Progenitor cell of endocrine pancreas (in vitro differentiated cells): ENCODE data around the gene ANKRD17. TPM values are rescaled to one million over a fixed set of nuclear protein-coding genes. Genes with fewer than 3 reads are reported as not detected.

Source experiments
- DNase-seq: peaks from one replicate; pipeline ENCODE4 v3.0.0; 2021; ENCODE audit warnings: low spot score; ENCODE audit not compliant: unreplicated experiment
- H3K27ac Mint-ChIP-seq: 2 replicates; pipeline ENCODE4 v1.8.0; 2021; ENCODE audit warnings: mild to moderate bottlenecking, moderate library complexity, mixed read lengths
- H3K27me3 Mint-ChIP-seq: 2 replicates; pipeline ENCODE4 v1.8.0; 2021; ENCODE audit warnings: mixed read lengths
- H3K36me3 Mint-ChIP-seq: 2 replicates; pipeline ENCODE4 v1.8.0; 2022; ENCODE audit warnings: mixed read lengths; ENCODE audit not compliant: insufficient read depth
- H3K4me1 Mint-ChIP-seq: 2 replicates; pipeline ENCODE4 v1.8.0; 2021; ENCODE audit warnings: low read depth, mixed read lengths
- H3K4me3 Mint-ChIP-seq: 2 replicates; pipeline ENCODE4 v1.8.0; 2021; ENCODE audit warnings: low read depth, mild to moderate bottlenecking, moderate library complexity, mixed read lengths
- H3K9me3 Mint-ChIP-seq: 2 replicates; pipeline ENCODE4 v1.8.0; 2021; ENCODE audit warnings: low read depth, mixed read lengths
- total RNA-seq: library from RNA; stranded (reverse); gene quantifications from 2 replicates; pipeline ENCODE4 v1.2.1, GENCODE V29; 2021
- TF ChIP-seq, protein P1 (sequence below): fragments of 200-600 bp; sonication (generic); IDR thresholded peaks from one replicate; pipeline ENCODE4 v1.5.0; 2021; ENCODE audit warnings: antibody characterized with exemption, mild to moderate bottlenecking; ENCODE audit not compliant: unreplicated experiment

The ANKRD17 gene
- total RNA-seq, 1 donor from 2014 or later = 90.8 TPM

DNA sequence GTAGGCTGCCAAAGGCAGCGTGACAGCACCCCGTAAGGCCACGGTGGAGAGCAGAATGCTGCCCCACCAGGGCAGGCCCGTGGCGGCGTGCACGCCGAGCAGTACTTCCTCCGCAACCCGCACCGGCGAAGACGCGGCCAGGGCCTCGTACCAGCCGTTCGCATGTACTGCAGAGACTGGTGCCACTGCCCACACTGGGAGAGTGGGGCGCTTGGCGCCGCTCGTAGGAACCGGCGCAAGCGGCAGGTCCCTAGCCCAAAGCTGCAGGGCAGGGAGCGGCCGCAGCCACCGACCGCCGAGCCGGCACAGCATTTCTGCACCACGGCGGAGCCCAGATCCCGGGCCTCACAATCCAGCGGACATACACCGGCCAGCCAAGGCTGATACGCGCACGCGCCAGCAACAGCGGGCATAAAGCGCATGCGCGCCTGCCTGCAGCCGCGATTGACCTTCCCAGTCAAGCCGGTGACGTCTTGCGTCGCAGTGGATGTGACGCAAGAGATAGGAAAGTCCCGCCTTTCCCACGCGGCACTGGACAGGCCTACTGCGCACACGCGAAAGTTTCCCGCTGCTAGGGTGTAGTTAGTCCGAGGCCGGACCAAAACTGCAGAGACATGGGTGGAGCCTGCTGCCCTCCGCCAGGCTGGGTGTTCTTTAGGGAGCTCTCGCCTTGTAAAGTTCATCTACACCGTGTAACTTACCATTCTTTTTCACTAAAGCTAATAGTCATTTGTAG, 189.1 kb downstream of the ANKRD17 start, which contains the start of gene COX18:
COX18 (minus strand) TSS at position 379 of the 736 bp plus-strand sequence; CDS start at position 312, 67 bp downstream.
- no peaks in the 10 kb centered on the region for H3K27me3 Mint-ChIP-seq
- peak within 1 kb of the TSS; percentile 94 for H3K4me3 Mint-ChIP-seq
- TF ChIP-seq, protein P1, sequence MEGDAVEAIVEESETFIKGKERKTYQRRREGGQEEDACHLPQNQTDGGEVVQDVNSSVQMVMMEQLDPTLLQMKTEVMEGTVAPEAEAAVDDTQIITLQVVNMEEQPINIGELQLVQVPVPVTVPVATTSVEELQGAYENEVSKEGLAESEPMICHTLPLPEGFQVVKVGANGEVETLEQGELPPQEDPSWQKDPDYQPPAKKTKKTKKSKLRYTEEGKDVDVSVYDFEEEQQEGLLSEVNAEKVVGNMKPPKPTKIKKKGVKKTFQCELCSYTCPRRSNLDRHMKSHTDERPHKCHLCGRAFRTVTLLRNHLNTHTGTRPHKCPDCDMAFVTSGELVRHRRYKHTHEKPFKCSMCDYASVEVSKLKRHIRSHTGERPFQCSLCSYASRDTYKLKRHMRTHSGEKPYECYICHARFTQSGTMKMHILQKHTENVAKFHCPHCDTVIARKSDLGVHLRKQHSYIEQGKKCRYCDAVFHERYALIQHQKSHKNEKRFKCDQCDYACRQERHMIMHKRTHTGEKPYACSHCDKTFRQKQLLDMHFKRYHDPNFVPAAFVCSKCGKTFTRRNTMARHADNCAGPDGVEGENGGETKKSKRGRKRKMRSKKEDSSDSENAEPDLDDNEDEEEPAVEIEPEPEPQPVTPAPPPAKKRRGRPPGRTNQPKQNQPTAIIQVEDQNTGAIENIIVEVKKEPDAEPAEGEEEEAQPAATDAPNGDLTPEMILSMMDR = peak; percentile 28
- peaks cover 11% of the 10 kb centered on the region for H3K4me1 Mint-ChIP-seq
- peak within 1 kb of the TSS; percentile 98 for H3K27ac Mint-ChIP-seq
- peak; percentile 93 for DNase-seq
- H3K9me3 Mint-ChIP-seq = no peaks in the 10 kb centered on the region
- peaks cover 3% of the 10 kb centered on the region for H3K36me3 Mint-ChIP-seq

- peak overlapping the region; percentile 98 for H3K27ac Mint-ChIP-seq
- peaks cover 11% of the 10 kb centered on the region for H3K4me1 Mint-ChIP-seq
- H3K9me3 Mint-ChIP-seq = no peaks in the 10 kb centered on the region
- no peaks in the 10 kb centered on the region for H3K27me3 Mint-ChIP-seq
- no peak for DNase-seq
- H3K36me3 Mint-ChIP-seq = peaks cover 2% of the 10 kb centered on the region
- H3K4me3 Mint-ChIP-seq = peak overlapping the region; percentile 94
- TF ChIP-seq, protein P1 = no peak
These were observed 189.9 kb downstream of the ANKRD17 start for GRCh38 chr4:73068491-73069337.

DNA sequence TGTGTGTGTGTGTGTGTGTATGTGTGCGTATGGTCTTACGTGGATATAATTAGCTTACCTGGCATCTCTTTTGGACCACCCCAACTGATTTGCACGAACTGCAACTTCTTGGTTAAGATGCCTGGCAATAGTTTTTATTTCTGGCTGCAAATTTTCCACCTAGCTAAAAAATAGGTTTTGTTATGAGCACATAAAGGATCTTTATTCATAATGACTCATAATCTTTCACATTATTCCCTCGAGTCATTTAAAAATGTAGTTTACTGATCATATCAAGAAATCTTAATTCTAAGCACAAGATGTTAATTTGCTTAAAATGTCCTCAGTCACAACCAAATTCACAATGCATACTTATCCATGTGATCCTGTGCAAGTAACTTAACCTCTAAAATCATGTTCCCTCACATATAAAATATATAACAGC, 190.6 kb downstream of the ANKRD17 start:
- Mint-ChIP-seq H3K36me3 (peaks cover 5% of the 10 kb centered on the region), H3K9me3 (no peaks in the 10 kb centered on the region), H3K27ac (peak overlapping the region; percentile 98), H3K4me1 (peaks cover 11% of the 10 kb centered on the region), H3K4me3 (peak overlapping the region; percentile 94), H3K27me3 (no peaks in the 10 kb centered on the region)
- no peak for DNase-seq
- TF ChIP-seq, protein P1 = no peak

DNA sequence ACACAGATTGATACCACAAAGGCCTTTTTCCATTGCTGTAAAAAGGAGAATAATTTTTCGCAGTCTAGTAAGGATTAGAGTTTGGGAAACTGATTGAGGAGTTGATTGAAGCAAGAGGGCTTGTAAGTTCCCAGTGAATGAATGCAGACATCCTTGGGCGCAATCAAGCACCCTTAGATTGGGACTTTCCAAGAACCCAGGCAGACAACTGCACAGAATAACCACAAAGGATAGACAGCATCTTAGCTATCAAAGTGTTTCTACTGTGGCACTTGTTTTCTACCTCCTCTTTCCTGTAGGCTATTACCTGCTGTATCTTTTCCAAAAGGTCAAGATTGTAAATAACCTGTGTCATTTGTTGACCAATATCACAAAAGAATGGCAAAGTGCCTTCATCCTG, 191.7 kb downstream of the ANKRD17 start:
- no peak overlapping the region for H3K4me3 Mint-ChIP-seq
- no peaks in the 10 kb centered on the region for H3K9me3 Mint-ChIP-seq
- no peak overlapping the region for H3K27ac Mint-ChIP-seq
- H3K4me1 Mint-ChIP-seq = peaks cover 11% of the 10 kb centered on the region
- DNase-seq = no peak
- TF ChIP-seq, protein P1 = no peak
- peaks cover 6% of the 10 kb centered on the region for H3K36me3 Mint-ChIP-seq
- no peaks in the 10 kb centered on the region for H3K27me3 Mint-ChIP-seq

- TF ChIP-seq, protein P1 = no peak
- H3K36me3 Mint-ChIP-seq = peaks cover 8% of the 10 kb centered on the region
- H3K4me3 Mint-ChIP-seq = no peak overlapping the region
- H3K27ac Mint-ChIP-seq = no peak overlapping the region
- H3K27me3 Mint-ChIP-seq = no peaks in the 10 kb centered on the region
- peaks cover 11% of the 10 kb centered on the region for H3K4me1 Mint-ChIP-seq
- H3K9me3 Mint-ChIP-seq = no peaks in the 10 kb centered on the region
- no peak for DNase-seq
These were observed 192.2 kb downstream of the ANKRD17 start for GRCh38 chr4:73066445-73066844.
